Endothelial cell (in vitro differentiated cells): ENCODE measurements around the gene TMEM44. TPM values are rescaled to one million over a fixed set of nuclear protein-coding genes. Genes with fewer than 3 reads are reported as not detected.

ENCODE experiments used
- DNase-seq: peaks from one replicate; pipeline ENCODE4 v3.0.0; 2021; ENCODE audit warnings: low spot score
- H3K27ac Mint-ChIP-seq: one replicate; pipeline ENCODE4 v1.8.0; 2021; ENCODE audit warnings: mixed read lengths, inconsistent platforms; ENCODE audit not compliant: unreplicated experiment
- H3K27me3 Mint-ChIP-seq: one replicate; pipeline ENCODE4 v1.8.0; 2021; ENCODE audit warnings: mild to moderate bottlenecking, moderate library complexity, mixed read lengths, inconsistent platforms; ENCODE audit not compliant: unreplicated experiment
- H3K36me3 Mint-ChIP-seq: one replicate; pipeline ENCODE4 v1.8.0; 2021; ENCODE audit warnings: mild to moderate bottlenecking, low read depth, mixed read lengths, inconsistent platforms; ENCODE audit not compliant: unreplicated experiment
- H3K4me1 Mint-ChIP-seq: one replicate; pipeline ENCODE4 v1.8.0; 2021; ENCODE audit warnings: mild to moderate bottlenecking, mixed read lengths, inconsistent platforms; ENCODE audit not compliant: unreplicated experiment
- H3K4me3 Mint-ChIP-seq: one replicate; pipeline ENCODE4 v1.8.0; 2021; ENCODE audit warnings: mild to moderate bottlenecking, mixed read lengths, inconsistent platforms; ENCODE audit not compliant: unreplicated experiment
- H3K9me3 Mint-ChIP-seq: one replicate; pipeline ENCODE4 v1.8.0; 2021; ENCODE audit warnings: mixed read lengths, inconsistent platforms; ENCODE audit not compliant: unreplicated experiment
- total RNA-seq: library from RNA; stranded (reverse); fragmentation: NEBNext Ultra II Directional; extraction: Animal tissue kit (Norgen Biotek cat#: 25700); gene quantifications from one replicate; pipeline ENCODE4 v1.2.1, GENCODE V29; 2021; ENCODE audit not compliant: unreplicated experiment
- TF ChIP-seq, protein P1 (sequence below): fragments of 200-600 bp; sonication (generic); IDR thresholded peaks from one replicate; pipeline ENCODE4 v1.5.0; 2021; ENCODE audit warnings: antibody characterized with exemption; ENCODE audit not compliant: unreplicated experiment

The TMEM44 gene
- total RNA-seq, 1 donor from 2014 or later, result 51.1 TPM

DNA sequence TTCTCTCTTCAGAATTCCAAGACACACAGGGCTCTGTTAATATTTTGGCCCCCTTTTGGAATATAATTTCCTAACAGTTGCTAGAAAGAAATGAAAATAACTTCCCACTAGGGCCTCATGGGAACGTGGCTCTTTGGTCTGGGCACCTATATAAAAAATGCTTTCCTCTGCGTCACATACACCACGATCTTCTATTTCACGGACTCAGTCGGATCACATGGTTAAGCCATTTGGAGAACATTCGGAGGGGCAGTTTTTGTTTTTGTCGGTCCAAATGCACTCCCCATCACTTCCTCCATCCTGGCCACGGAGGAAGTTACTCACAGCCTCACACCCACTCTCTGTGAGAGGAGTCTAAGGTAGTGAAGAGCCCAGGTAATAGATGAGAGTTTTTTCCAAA lies 21.0 kb downstream of the TMEM44 start:
- Mint-ChIP-seq H3K4me3 (no peak overlapping the region), H3K9me3 (no peaks in the 10 kb centered on the region), H3K27ac (no peak overlapping the region), H3K4me1 (no peaks in the 10 kb centered on the region), H3K27me3 (peaks cover 2% of the 10 kb centered on the region), H3K36me3 (peaks cover 28% of the 10 kb centered on the region)
- DNase-seq, result no peak
- TF ChIP-seq, protein P1, sequence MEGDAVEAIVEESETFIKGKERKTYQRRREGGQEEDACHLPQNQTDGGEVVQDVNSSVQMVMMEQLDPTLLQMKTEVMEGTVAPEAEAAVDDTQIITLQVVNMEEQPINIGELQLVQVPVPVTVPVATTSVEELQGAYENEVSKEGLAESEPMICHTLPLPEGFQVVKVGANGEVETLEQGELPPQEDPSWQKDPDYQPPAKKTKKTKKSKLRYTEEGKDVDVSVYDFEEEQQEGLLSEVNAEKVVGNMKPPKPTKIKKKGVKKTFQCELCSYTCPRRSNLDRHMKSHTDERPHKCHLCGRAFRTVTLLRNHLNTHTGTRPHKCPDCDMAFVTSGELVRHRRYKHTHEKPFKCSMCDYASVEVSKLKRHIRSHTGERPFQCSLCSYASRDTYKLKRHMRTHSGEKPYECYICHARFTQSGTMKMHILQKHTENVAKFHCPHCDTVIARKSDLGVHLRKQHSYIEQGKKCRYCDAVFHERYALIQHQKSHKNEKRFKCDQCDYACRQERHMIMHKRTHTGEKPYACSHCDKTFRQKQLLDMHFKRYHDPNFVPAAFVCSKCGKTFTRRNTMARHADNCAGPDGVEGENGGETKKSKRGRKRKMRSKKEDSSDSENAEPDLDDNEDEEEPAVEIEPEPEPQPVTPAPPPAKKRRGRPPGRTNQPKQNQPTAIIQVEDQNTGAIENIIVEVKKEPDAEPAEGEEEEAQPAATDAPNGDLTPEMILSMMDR, result no peak

DNA sequence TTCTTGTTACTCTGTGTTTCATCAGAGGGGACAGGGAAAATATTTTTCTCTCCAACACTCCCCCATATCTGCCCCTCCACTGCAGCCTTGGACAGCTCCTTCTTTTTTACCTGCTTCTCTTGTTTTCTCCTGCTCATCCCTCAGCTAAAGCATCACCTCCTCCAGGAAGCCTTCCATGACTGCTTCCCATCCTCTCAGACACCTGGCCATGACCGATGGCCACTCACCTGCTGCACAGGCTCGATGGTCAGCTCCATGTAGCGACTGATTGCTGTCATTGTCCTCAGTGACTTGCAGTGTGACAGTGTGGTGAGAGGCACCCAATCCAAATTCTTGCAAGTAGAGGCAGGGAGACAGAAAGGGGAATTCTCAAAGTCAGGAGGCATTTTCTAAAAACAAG lies 22.5 kb downstream of the TMEM44 start:
- no peak overlapping the region for H3K4me3 Mint-ChIP-seq
- peaks cover 22% of the 10 kb centered on the region for H3K36me3 Mint-ChIP-seq
- DNase-seq, result no peak
- H3K27me3 Mint-ChIP-seq, result peaks cover 3% of the 10 kb centered on the region
- no peaks in the 10 kb centered on the region for H3K9me3 Mint-ChIP-seq
- no peaks in the 10 kb centered on the region for H3K4me1 Mint-ChIP-seq
- TF ChIP-seq, protein P1, result no peak
- H3K27ac Mint-ChIP-seq, result no peak overlapping the region

DNA sequence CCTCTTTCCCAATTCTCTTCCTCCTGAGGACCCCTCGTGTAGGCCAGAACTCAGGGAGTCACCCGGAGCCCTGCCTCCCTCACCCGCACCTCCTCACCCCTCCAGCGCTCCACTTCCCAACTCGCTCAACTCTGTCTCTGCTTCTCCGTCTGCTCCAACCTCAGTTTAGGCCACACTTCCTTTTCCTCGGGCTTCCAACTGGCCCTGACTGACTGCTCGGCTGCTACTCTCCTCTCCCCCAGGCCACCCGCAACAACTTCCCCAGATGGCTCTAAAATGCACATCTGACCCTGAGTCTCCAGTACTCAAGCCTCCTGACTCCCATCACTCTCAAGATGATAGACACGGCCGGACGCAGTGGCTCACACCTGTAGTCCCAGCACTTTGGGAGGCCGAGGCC lies 23.6 kb downstream of the TMEM44 start:
- H3K9me3 Mint-ChIP-seq, result no peaks in the 10 kb centered on the region
- no peaks in the 10 kb centered on the region for H3K4me1 Mint-ChIP-seq
- no peak overlapping the region for H3K4me3 Mint-ChIP-seq
- DNase-seq, result no peak
- peaks cover 26% of the 10 kb centered on the region for H3K36me3 Mint-ChIP-seq
- TF ChIP-seq, protein P1, result no peak
- peaks cover 3% of the 10 kb centered on the region for H3K27me3 Mint-ChIP-seq
- no peak overlapping the region for H3K27ac Mint-ChIP-seq

GRCh38 chr3:194608981-194609380 lies 24.2 kb downstream of the TMEM44 start:
- no peak overlapping the region for H3K27ac Mint-ChIP-seq
- no peaks in the 10 kb centered on the region for H3K9me3 Mint-ChIP-seq
- no peaks in the 10 kb centered on the region for H3K4me1 Mint-ChIP-seq
- TF ChIP-seq, protein P1, result no peak
- peaks cover 3% of the 10 kb centered on the region for H3K27me3 Mint-ChIP-seq
- no peak for DNase-seq
- no peak overlapping the region for H3K4me3 Mint-ChIP-seq
- peaks cover 29% of the 10 kb centered on the region for H3K36me3 Mint-ChIP-seq

GRCh38 chr3:194607592-194608389 lies 25.4 kb downstream of the TMEM44 start:
- H3K4me1 Mint-ChIP-seq, result no peaks in the 10 kb centered on the region
- peaks cover 29% of the 10 kb centered on the region for H3K36me3 Mint-ChIP-seq
- TF ChIP-seq, protein P1, result no peak
- DNase-seq, result no peak
- peaks cover 3% of the 10 kb centered on the region for H3K27me3 Mint-ChIP-seq
- H3K9me3 Mint-ChIP-seq, result no peaks in the 10 kb centered on the region
- H3K4me3 Mint-ChIP-seq, result no peak overlapping the region
- no peak overlapping the region for H3K27ac Mint-ChIP-seq
